Measurements from ENCODE around the gene TSHZ2. TPM values are rescaled to one million over a fixed set of nuclear protein-coding genes. Genes with fewer than 3 reads are reported as not detected.

TSHZ2 gene
- total RNA-seq, 6 experiments from 2014 or later, result not detected

GRCh38 chr20:52943185-52943841 lies 28.8 kb upstream of the TSHZ2 start:
- Mint-ChIP-seq H3K27ac (no peak overlapping the region), H3K27me3 (ENCODE audit: insufficient read depth) (no peaks in the 10 kb centered on the region), H3K4me1 (ENCODE audit: low read depth) (no peaks in the 10 kb centered on the region), H3K9me3 (peaks cover 50% of the 10 kb centered on the region), H3K4me3 (no peak overlapping the region), H3K36me3 (ENCODE audit: low read depth) (no peaks in the 10 kb centered on the region)
- DNase-seq, result no peak
- TF ChIP-seq CTCF (IDR thresholded peaks at IDR 0.05), result no peak

GRCh38 chr20:52945268-52945667 lies 26.9 kb upstream of the TSHZ2 start:
- TF ChIP-seq CTCF (IDR thresholded peaks at IDR 0.05), result no peak
- Mint-ChIP-seq H3K9me3 (peaks cover 44% of the 10 kb centered on the region), H3K27ac (no peak overlapping the region), H3K36me3 (ENCODE audit: low read depth) (no peaks in the 10 kb centered on the region), H3K4me3 (no peak overlapping the region), H3K27me3 (ENCODE audit: insufficient read depth) (no peaks in the 10 kb centered on the region), H3K4me1 (ENCODE audit: low read depth) (no peaks in the 10 kb centered on the region)
- DNase-seq, result no peak

GRCh38 chr20:52945862-52946522 lies 26.2 kb upstream of the TSHZ2 start:
- Mint-ChIP-seq H3K4me3 (no peak overlapping the region), H3K4me1 (ENCODE audit: low read depth) (no peaks in the 10 kb centered on the region), H3K27ac (no peak overlapping the region)

GRCh38 chr20:52948491-52948890 lies 23.7 kb upstream of the TSHZ2 start:
- no peak overlapping the region for H3K4me3 Mint-ChIP-seq
- H3K27ac Mint-ChIP-seq, result no peak overlapping the region
- no peaks in the 10 kb centered on the region for H3K27me3 Mint-ChIP-seq (ENCODE audit: insufficient read depth)
- no peaks in the 10 kb centered on the region for H3K4me1 Mint-ChIP-seq (ENCODE audit: low read depth)
- TF ChIP-seq CTCF (IDR thresholded peaks at IDR 0.05), result no peak
- H3K36me3 Mint-ChIP-seq (ENCODE audit: low read depth), result no peaks in the 10 kb centered on the region
- peaks cover 44% of the 10 kb centered on the region for H3K9me3 Mint-ChIP-seq
- DNase-seq, result no peak

More at GRCh38 chr20:52945862-52946522, 26.2 kb upstream of the TSHZ2 start:
- no peak for DNase-seq
- TF ChIP-seq CTCF (IDR thresholded peaks at IDR 0.05), result no peak
- no peaks in the 10 kb centered on the region for H3K27me3 Mint-ChIP-seq (ENCODE audit: insufficient read depth)
- H3K36me3 Mint-ChIP-seq (ENCODE audit: low read depth), result no peaks in the 10 kb centered on the region
- peaks cover 44% of the 10 kb centered on the region for H3K9me3 Mint-ChIP-seq

- Mint-ChIP-seq H3K27me3 (ENCODE audit: insufficient read depth) (peaks cover 2% of the 10 kb centered on the region; the same call in 1 of the 2 replicates), H3K4me3 (no peak overlapping the region)
These were observed 19.1 kb upstream of the TSHZ2 start for GRCh38 chr20:52953020-52953419.

More at GRCh38 chr20:52953020-52953419, 19.1 kb upstream of the TSHZ2 start:
- Mint-ChIP-seq H3K4me1 (ENCODE audit: low read depth) (no peaks in the 10 kb centered on the region), H3K9me3 (peaks cover 35% of the 10 kb centered on the region), H3K36me3 (ENCODE audit: low read depth) (no peaks in the 10 kb centered on the region; the same call in 1 of the 2 replicates), H3K27ac (no peak overlapping the region)
- TF ChIP-seq CTCF (IDR thresholded peaks at IDR 0.05), result no peak
- DNase-seq, result no peak
